ENCODE data around the gene MAMSTR.
A peak's percentile ranks its signal among the peaks of the same experiment; 100 is the strongest.

The MAMSTR gene

GRCh38 chr19:48669903-48670668, 49.4 kb downstream of the MAMSTR start:
- peaks cover under 1 to 1% of the 10 kb centered on the region in 2 donors for H3K4me1 Mint-ChIP-seq (ENCODE audit: low read depth in 2 of 2)
- no peaks in the 10 kb centered on the region for H3K27me3 Mint-ChIP-seq
- H3K9me3 Mint-ChIP-seq = peaks cover 0 to 1% of the 10 kb centered on the region in 2 donors
- peaks cover 15% of the 10 kb centered on the region for H3K36me3 Mint-ChIP-seq (ENCODE audit: insufficient read depth)
- no peak overlapping the region for H3K4me3 Mint-ChIP-seq
- peak overlapping the region; percentile 23 to 47 for H3K27ac Mint-ChIP-seq
- ATAC-seq (replicated peaks) = no peak
- no peak for DNase-seq

GRCh38 chr19:48668761-48669160, 50.8 kb downstream of the MAMSTR start:
- H3K4me1 Mint-ChIP-seq (ENCODE audit: low read depth in 2 of 2) = no peaks in the 10 kb centered on the region

GRCh38 chr19:48668332-48668731, 51.2 kb downstream of the MAMSTR start:
- peaks cover 0 to 1% of the 10 kb centered on the region in 2 donors for H3K9me3 Mint-ChIP-seq
- no peaks in the 10 kb centered on the region for H3K4me1 Mint-ChIP-seq (ENCODE audit: low read depth in 2 of 2)
- ATAC-seq (replicated peaks) = no peak
- no peaks in the 10 kb centered on the region for H3K27me3 Mint-ChIP-seq
- H3K4me3 Mint-ChIP-seq = no peak overlapping the region
- DNase-seq = no peak
- peaks cover 15% of the 10 kb centered on the region for H3K36me3 Mint-ChIP-seq (ENCODE audit: insufficient read depth)
- H3K27ac Mint-ChIP-seq = no peak overlapping the region

More at GRCh38 chr19:48668761-48669160, 50.8 kb downstream of the MAMSTR start:
- ATAC-seq (replicated peaks) (no peak), DNase-seq (no peak)
- H3K4me3 Mint-ChIP-seq = no peak overlapping the region
- H3K27me3 Mint-ChIP-seq = no peaks in the 10 kb centered on the region
- peaks cover 0 to 1% of the 10 kb centered on the region in 2 donors for H3K9me3 Mint-ChIP-seq
- H3K27ac Mint-ChIP-seq = no peak overlapping the region
- H3K36me3 Mint-ChIP-seq (ENCODE audit: insufficient read depth) = peaks cover 15% of the 10 kb centered on the region

GRCh38 chr19:48665786-48666185, 53.7 kb downstream of the MAMSTR start:
- Mint-ChIP-seq H3K4me1 (ENCODE audit: low read depth in 2 of 2) (peaks cover 5% of the 10 kb centered on the region in 2 donors), H3K36me3 (ENCODE audit: insufficient read depth) (peaks cover 19% of the 10 kb centered on the region), H3K27ac (no peak overlapping the region), H3K4me3 (no peak overlapping the region), H3K27me3 (no peaks in the 10 kb centered on the region), H3K9me3 (peaks cover 0 to 1% of the 10 kb centered on the region in 2 donors)
- DNase-seq (no peak), ATAC-seq (replicated peaks) (no peak)

- peaks cover 13% of the 10 kb centered on the region for H3K36me3 Mint-ChIP-seq (ENCODE audit: insufficient read depth)
- H3K9me3 Mint-ChIP-seq = peaks cover 0 to 1% of the 10 kb centered on the region in 2 donors
- H3K4me1 Mint-ChIP-seq (ENCODE audit: low read depth in 2 of 2) = peaks cover 6 to 7% of the 10 kb centered on the region in 2 donors
- DNase-seq (no peak), ATAC-seq (replicated peaks) (no peak)
- no peaks in the 10 kb centered on the region for H3K27me3 Mint-ChIP-seq
- H3K4me3 Mint-ChIP-seq = no peak overlapping the region
- no peak overlapping the region for H3K27ac Mint-ChIP-seq
Observed at GRCh38 chr19:48664476-48664875, 55.0 kb downstream of the MAMSTR start.

- ATAC-seq (replicated peaks) = no peak
- H3K4me3 Mint-ChIP-seq = no peak overlapping the region
- DNase-seq = no peak
- no peaks in the 10 kb centered on the region for H3K27me3 Mint-ChIP-seq
- no peak overlapping the region for H3K27ac Mint-ChIP-seq
- no peaks in the 10 kb centered on the region for H3K9me3 Mint-ChIP-seq
- H3K36me3 Mint-ChIP-seq (ENCODE audit: insufficient read depth) = peaks cover 8% of the 10 kb centered on the region
- peaks cover 6 to 7% of the 10 kb centered on the region in 2 donors for H3K4me1 Mint-ChIP-seq (ENCODE audit: low read depth in 2 of 2)
Observed at GRCh38 chr19:48663667-48664066, 55.9 kb downstream of the MAMSTR start.

Data from effector memory CD8-positive, alpha-beta T cell (primary cell).